Measurements from ENCODE around the gene LARP1. TPM values are rescaled to one million over a fixed set of nuclear protein-coding genes. Genes with fewer than 3 reads are reported as not detected.

LARP1 gene
- total and polyA plus RNA-seq, 9 of the 15 experiments (the other 6 are each of a cell fraction or from before 2014, with no cell fraction given) = 22.6 to 300 (median 92.0) TPM

DNA sequence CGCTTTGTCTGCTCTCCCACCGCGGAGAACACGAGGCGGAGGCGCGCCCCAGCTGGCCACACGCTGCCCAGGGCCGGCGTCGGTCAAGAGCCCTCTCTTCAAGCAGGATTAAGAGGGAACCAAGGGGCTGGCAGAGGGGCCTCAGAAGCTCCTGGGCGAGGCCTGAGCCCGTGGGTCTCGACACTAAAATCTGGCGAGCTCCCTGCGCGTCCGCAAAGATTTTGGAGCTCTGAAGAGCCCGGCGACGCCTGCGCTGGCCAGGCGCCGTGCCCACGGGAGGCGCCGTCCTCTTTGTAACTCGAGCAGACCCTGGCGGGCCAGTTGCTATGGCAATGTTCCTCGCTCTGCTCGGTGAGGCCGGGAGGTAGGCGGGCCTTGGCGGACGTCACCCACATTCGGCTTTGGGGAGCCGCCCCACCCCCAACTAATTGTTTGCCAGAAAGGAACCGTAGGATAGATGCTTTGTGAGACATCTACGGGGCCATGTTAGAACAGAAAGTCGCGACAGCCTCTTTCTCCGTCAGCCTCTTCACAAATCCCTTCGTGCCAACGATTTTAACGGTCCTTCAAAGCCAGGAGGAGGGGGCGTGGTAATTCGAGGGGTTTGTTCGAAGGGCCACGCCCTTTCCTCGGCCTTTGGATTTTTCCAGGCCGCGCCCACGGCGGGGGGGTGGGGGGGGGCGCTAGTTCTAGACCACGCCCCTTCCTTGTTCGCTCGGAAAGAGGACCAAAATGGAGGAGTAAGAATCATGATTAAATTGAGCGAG is 102.5 kb downstream of the LARP1 start (continued):
- TF ChIP-seq, protein P1, sequence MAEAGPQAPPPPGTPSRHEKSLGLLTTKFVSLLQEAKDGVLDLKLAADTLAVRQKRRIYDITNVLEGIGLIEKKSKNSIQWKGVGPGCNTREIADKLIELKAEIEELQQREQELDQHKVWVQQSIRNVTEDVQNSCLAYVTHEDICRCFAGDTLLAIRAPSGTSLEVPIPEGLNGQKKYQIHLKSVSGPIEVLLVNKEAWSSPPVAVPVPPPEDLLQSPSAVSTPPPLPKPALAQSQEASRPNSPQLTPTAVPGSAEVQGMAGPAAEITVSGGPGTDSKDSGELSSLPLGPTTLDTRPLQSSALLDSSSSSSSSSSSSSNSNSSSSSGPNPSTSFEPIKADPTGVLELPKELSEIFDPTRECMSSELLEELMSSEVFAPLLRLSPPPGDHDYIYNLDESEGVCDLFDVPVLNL (CRISPR knock-in tag; IDR thresholded peaks at IDR 0.05; ENCODE audit: low read depth) = peak; percentile 62; the same call in 1 of the 2 replicates
- TF ChIP-seq PRMT5 (CRISPR knock-in tag; IDR thresholded peaks at IDR 0.05) (no peak), KLF6 (CRISPR knock-in tag; IDR thresholded peaks at IDR 0.05; ENCODE audit: borderline replicate concordance) (peak; percentile 24; the same call in 1 of the 2 replicates), YY1 (IDR thresholded peaks at IDR 0.05; ENCODE audit: borderline replicate concordance in 1 of 3, control insufficient read depth in 1 of 3, extremely low read depth in 1 of 3, insufficient read depth in 3 of 3, insufficient read length in 1 of 3, insufficient replicate concordance in 2 of 3, low read depth in 1 of 3, low read length in 2 of 3) (peak in 1 of 3 experiments; percentile 28), RAD51 (IDR thresholded peaks at IDR 0.05; ENCODE audit: borderline replicate concordance, low read depth) (no peak), MCM3 (IDR thresholded peaks at IDR 0.05) (no peak), EP300 (IDR thresholded peaks at IDR 0.05; ENCODE audit: low read length) (no peak), SMC3 (conservative IDR thresholded peaks at IDR 0.05; ENCODE audit: insufficient read depth, low read depth, low read length) (no peak), ZNF224 (CRISPR knock-in tag; IDR thresholded peaks at IDR 0.05) (no peak), HOXB6 (CRISPR knock-in tag; IDR thresholded peaks at IDR 0.05; ENCODE audit: borderline replicate concordance) (no peak), EHMT2 (IDR thresholded peaks at IDR 0.05) (no peak), CSDE1 (IDR thresholded peaks at IDR 0.05) (peak in 1 of 2 experiments; percentile 73; a peak in 2 of 4 replicates), FOXK1 (CRISPR knock-in tag; IDR thresholded peaks at IDR 0.05; ENCODE audit: borderline replicate concordance) (peak; percentile 51; the same call in 1 of the 2 replicates), DPF2 (IDR thresholded peaks at IDR 0.05) (0 out of 2 replicates have a peak, but pooled peaks have one; percentile 3), CC2D1A (IDR thresholded peaks at IDR 0.05) (no peak), SMARCA4 (IDR thresholded peaks at IDR 0.05) (no peak), NCOA6 (IDR thresholded peaks at IDR 0.05) (no peak)
- TF ChIP-seq, protein P2, sequence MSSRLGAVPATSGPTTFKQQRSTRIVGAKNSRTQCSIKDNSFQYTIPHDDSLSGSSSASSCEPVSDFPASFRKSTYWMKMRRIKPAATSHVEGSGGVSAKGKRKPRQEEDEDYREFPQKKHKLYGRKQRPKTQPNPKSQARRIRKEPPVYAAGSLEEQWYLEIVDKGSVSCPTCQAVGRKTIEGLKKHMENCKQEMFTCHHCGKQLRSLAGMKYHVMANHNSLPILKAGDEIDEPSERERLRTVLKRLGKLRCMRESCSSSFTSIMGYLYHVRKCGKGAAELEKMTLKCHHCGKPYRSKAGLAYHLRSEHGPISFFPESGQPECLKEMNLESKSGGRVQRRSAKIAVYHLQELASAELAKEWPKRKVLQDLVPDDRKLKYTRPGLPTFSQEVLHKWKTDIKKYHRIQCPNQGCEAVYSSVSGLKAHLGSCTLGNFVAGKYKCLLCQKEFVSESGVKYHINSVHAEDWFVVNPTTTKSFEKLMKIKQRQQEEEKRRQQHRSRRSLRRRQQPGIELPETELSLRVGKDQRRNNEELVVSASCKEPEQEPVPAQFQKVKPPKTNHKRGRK (tag; IDR thresholded peaks at IDR 0.05) = no peak
- TF ChIP-seq, protein P3, sequence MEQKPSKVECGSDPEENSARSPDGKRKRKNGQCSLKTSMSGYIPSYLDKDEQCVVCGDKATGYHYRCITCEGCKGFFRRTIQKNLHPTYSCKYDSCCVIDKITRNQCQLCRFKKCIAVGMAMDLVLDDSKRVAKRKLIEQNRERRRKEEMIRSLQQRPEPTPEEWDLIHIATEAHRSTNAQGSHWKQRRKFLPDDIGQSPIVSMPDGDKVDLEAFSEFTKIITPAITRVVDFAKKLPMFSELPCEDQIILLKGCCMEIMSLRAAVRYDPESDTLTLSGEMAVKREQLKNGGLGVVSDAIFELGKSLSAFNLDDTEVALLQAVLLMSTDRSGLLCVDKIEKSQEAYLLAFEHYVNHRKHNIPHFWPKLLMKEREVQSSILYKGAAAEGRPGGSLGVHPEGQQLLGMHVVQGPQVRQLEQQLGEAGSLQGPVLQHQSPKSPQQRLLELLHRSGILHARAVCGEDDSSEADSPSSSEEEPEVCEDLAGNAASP (IDR thresholded peaks at IDR 0.05) = no peak
- TF ChIP-seq, protein P4, sequence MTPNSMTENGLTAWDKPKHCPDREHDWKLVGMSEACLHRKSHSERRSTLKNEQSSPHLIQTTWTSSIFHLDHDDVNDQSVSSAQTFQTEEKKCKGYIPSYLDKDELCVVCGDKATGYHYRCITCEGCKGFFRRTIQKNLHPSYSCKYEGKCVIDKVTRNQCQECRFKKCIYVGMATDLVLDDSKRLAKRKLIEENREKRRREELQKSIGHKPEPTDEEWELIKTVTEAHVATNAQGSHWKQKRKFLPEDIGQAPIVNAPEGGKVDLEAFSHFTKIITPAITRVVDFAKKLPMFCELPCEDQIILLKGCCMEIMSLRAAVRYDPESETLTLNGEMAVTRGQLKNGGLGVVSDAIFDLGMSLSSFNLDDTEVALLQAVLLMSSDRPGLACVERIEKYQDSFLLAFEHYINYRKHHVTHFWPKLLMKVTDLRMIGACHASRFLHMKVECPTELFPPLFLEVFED (CRISPR knock-in tag; conservative IDR thresholded peaks at IDR 0.05) = no peak
- TF ChIP-seq, protein P5, sequence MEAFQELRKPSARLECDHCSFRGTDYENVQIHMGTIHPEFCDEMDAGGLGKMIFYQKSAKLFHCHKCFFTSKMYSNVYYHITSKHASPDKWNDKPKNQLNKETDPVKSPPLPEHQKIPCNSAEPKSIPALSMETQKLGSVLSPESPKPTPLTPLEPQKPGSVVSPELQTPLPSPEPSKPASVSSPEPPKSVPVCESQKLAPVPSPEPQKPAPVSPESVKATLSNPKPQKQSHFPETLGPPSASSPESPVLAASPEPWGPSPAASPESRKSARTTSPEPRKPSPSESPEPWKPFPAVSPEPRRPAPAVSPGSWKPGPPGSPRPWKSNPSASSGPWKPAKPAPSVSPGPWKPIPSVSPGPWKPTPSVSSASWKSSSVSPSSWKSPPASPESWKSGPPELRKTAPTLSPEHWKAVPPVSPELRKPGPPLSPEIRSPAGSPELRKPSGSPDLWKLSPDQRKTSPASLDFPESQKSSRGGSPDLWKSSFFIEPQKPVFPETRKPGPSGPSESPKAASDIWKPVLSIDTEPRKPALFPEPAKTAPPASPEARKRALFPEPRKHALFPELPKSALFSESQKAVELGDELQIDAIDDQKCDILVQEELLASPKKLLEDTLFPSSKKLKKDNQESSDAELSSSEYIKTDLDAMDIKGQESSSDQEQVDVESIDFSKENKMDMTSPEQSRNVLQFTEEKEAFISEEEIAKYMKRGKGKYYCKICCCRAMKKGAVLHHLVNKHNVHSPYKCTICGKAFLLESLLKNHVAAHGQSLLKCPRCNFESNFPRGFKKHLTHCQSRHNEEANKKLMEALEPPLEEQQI (IDR thresholded peaks at IDR 0.05) = no peak
